Trophoblast cell (in vitro differentiated cells and primary cell): Measurements from ENCODE around the gene PRPH2.

Source experiments
- DNase-seq, 2 donors: peaks; one replicate each; pipeline ENCODE4 v3.0.0-alpha.2; 2016
- H2AFZ ChIP-seq: 2 replicates; pipeline ENCODE4 v1.6.1; 2013; ENCODE audit warnings: low read length, moderate library complexity, mild to moderate bottlenecking; ENCODE audit not compliant: insufficient read depth, poor library complexity
- H2AK5ac ChIP-seq: 2 replicates; pipeline ENCODE4 v1.6.1; 2013; ENCODE audit warnings: mild to moderate bottlenecking, low read length
- H2BK120ac ChIP-seq: 2 replicates; pipeline ENCODE4 v1.6.1; 2013; ENCODE audit warnings: low read length, mild to moderate bottlenecking, moderate library complexity; ENCODE audit not compliant: insufficient read depth, poor library complexity
- H2BK12ac ChIP-seq: 2 replicates; pipeline ENCODE4 v1.6.1; 2013; ENCODE audit warnings: mild to moderate bottlenecking, low read length, moderate library complexity
- H2BK5ac ChIP-seq: 2 replicates; pipeline ENCODE4 v1.6.1; 2013; ENCODE audit warnings: low read length, low read depth, moderate library complexity, mild to moderate bottlenecking; ENCODE audit not compliant: poor library complexity
- H3K14ac ChIP-seq: 2 replicates; pipeline ENCODE4 v1.6.1; 2013; ENCODE audit warnings: mild to moderate bottlenecking, low read length
- H3K18ac ChIP-seq: 2 replicates; pipeline ENCODE4 v1.6.1; 2013; ENCODE audit warnings: mild to moderate bottlenecking, low read length
- H3K23ac ChIP-seq: 2 replicates; pipeline ENCODE4 v1.6.1; 2013; ENCODE audit warnings: low read length
- H3K27ac ChIP-seq: 2 replicates; pipeline ENCODE4 v1.5.1; 2013; ENCODE audit warnings: low read depth, mild to moderate bottlenecking, inconsistent platforms, low read length, moderate library complexity
- H3K27me3 ChIP-seq: 2 replicates; pipeline ENCODE4 v1.6.1; 2013; ENCODE audit warnings: inconsistent platforms, mild to moderate bottlenecking, low read length, moderate library complexity; ENCODE audit not compliant: insufficient read depth
- H3K36me3 ChIP-seq, 2 experiments: 1 replicate in 1 of 2; 2 replicates in 1 of 2; pipeline ENCODE4 v1.6.1; 2013; ENCODE audit warnings: low read length in 2 of 2, mild to moderate bottlenecking in 2 of 2, moderate library complexity in 1 of 2; ENCODE audit not compliant: insufficient read depth in 2 of 2, control insufficient read depth in 1 of 2
- H3K4ac ChIP-seq: 2 replicates; pipeline ENCODE4 v1.6.1; 2013; ENCODE audit warnings: low read depth, mild to moderate bottlenecking, low read length, moderate library complexity
- H3K4me1 ChIP-seq, 2 experiments: 1 replicate in 1 of 2; 2 replicates in 1 of 2; pipeline ENCODE4 v1.6.1; 2013; ENCODE audit warnings: low read length in 2 of 2, mild to moderate bottlenecking in 2 of 2, moderate library complexity in 1 of 2; ENCODE audit not compliant: insufficient read depth in 2 of 2, control insufficient read depth in 1 of 2
- H3K4me2 ChIP-seq: 2 replicates; pipeline ENCODE4 v1.6.1; 2013; ENCODE audit warnings: inconsistent platforms, mild to moderate bottlenecking, low read length, moderate library complexity
- H3K4me3 ChIP-seq: 2 replicates; pipeline ENCODE4 v1.5.1; 2013; ENCODE audit warnings: mild to moderate bottlenecking, low read depth, low read length, inconsistent platforms
- H3K79me1 ChIP-seq: one replicate; pipeline ENCODE4 v1.6.1; 2013; ENCODE audit warnings: low read length
- H3K79me2 ChIP-seq: 2 replicates; pipeline ENCODE4 v1.6.1; 2013; ENCODE audit warnings: low read length, mild to moderate bottlenecking; ENCODE audit not compliant: control insufficient read depth, insufficient read depth, poor library complexity
- H3K9ac ChIP-seq: 2 replicates; pipeline ENCODE4 v1.6.1; 2013; ENCODE audit warnings: mild to moderate bottlenecking, low read length
- H3K9me3 ChIP-seq: 2 replicates; pipeline ENCODE4 v1.6.1; 2013; ENCODE audit warnings: low read depth, mild to moderate bottlenecking, control low read depth, inconsistent platforms, low read length; ENCODE audit not compliant: insufficient read depth
- H4K12ac ChIP-seq: 2 replicates; pipeline ENCODE4 v1.6.1; 2013; ENCODE audit warnings: low read depth, mild to moderate bottlenecking, low read length, moderate library complexity
- H4K8ac ChIP-seq: 2 replicates; pipeline ENCODE4 v1.6.1; 2013; ENCODE audit warnings: low read depth, mild to moderate bottlenecking, low read length, moderate library complexity
- H4K91ac ChIP-seq: one replicate; pipeline ENCODE4 v1.6.1; 2013; ENCODE audit warnings: low read depth, mild to moderate bottlenecking, low read length, moderate library complexity
- WGBS: extraction: QIAGEN DNeasy Blood & Tissue Kit; methylation state at CpG from one replicate; pipeline ENCODE4 v1.1.7; 2013; ENCODE audit warnings: missing lambda C conversion rate; ENCODE audit not compliant: insufficient read length, insufficient coverage; ENCODE audit errors: extremely low coverage; 5-methylcytosine and 5-hydroxymethylcytosine counted together

Gene PRPH2

DNA sequence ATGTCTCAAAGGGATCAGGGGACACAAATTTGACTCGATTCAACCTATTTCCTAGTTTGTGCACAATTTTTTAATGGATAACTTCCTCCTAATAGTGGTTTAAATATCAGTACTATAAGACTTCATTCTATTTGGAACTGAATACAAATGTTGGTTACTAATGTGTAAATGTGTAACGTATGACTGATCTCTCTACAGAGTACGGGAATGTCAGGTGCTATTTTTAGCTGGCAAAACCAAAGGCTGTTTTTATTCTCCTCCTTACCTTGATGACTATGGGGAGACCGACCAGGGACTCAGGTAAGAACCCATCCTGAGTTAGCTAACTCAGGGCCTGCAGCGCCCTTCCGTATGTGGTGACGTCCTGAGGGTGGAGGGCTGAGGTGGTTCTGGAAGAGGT lies 33.0 kb downstream of the PRPH2 start:
- no peak for DNase-seq
- no peak overlapping the region for H2BK5ac ChIP-seq
- H2BK12ac ChIP-seq: no peak overlapping the region
- no peak overlapping the region for H3K4ac ChIP-seq
- H3K27ac ChIP-seq: no peak overlapping the region
- H3K9ac ChIP-seq: no peak overlapping the region
- H2BK120ac ChIP-seq: no peak overlapping the region
- no peak overlapping the region for H3K4me3 ChIP-seq
- H3K27me3 ChIP-seq: no peaks in the 10 kb centered on the region
- no peak overlapping the region for H3K4me2 ChIP-seq
- H4K8ac ChIP-seq: no peak overlapping the region
- no peaks in the 10 kb centered on the region for H3K4me1 ChIP-seq
- H3K9me3 ChIP-seq: no peaks in the 10 kb centered on the region
- H3K23ac ChIP-seq: no peak overlapping the region
- H4K91ac ChIP-seq: no peak overlapping the region
- no peak overlapping the region for H2AFZ ChIP-seq
- no peaks in the 10 kb centered on the region for H3K79me1 ChIP-seq
- H3K36me3 ChIP-seq: peaks cover 36 to 41% of the 10 kb centered on the region in 2 experiments
- no peak overlapping the region for H2AK5ac ChIP-seq
- no peak overlapping the region for H3K18ac ChIP-seq
- WGBS: no CpG with 5 or more reads among the region's 7 CpGs
- H4K12ac ChIP-seq: no peak overlapping the region
- no peak overlapping the region for H3K14ac ChIP-seq
- no peaks in the 10 kb centered on the region for H3K79me2 ChIP-seq

DNA sequence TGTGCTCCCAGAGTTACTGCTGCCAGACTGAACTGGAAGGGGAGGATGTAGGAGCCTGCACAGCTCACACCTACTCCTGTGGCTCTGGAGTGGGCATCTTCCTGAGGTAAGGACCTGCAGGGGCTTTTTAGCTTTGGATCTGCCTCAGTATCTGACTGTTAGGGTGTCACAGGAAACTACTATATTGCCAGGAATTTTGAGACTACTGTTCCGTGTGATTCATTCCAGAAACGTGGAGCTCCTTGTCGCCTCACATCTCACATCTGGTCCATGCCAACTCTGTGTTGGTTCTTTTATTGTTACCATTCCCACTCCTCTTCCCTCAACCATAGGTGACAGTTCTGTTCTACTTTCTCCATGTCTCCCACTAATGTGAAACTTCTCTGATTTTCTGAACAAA lies 34.1 kb downstream of the PRPH2 start:
- Histone ChIP-seq H3K14ac (no peak overlapping the region), H3K36me3 (peaks cover 36 to 37% of the 10 kb centered on the region in 2 experiments), H3K4me2 (no peak overlapping the region), H4K91ac (no peak overlapping the region), H3K4ac (no peak overlapping the region), H3K79me1 (no peaks in the 10 kb centered on the region), H2BK12ac (no peak overlapping the region), H3K4me3 (no peak overlapping the region), H2AK5ac (no peak overlapping the region), H2BK120ac (no peak overlapping the region), H3K23ac (no peak overlapping the region), H2AFZ (no peak overlapping the region), H3K4me1 (no peaks in the 10 kb centered on the region), H3K18ac (no peak overlapping the region), H3K9ac (no peak overlapping the region), H4K12ac (no peak overlapping the region), H3K27ac (no peak overlapping the region), H3K27me3 (no peaks in the 10 kb centered on the region), H3K9me3 (no peaks in the 10 kb centered on the region), H4K8ac (no peak overlapping the region), H3K79me2 (no peaks in the 10 kb centered on the region), H2BK5ac (no peak overlapping the region)
- no peak for DNase-seq
- no CpG with 5 or more reads among the region's 3 CpGs for WGBS

DNA sequence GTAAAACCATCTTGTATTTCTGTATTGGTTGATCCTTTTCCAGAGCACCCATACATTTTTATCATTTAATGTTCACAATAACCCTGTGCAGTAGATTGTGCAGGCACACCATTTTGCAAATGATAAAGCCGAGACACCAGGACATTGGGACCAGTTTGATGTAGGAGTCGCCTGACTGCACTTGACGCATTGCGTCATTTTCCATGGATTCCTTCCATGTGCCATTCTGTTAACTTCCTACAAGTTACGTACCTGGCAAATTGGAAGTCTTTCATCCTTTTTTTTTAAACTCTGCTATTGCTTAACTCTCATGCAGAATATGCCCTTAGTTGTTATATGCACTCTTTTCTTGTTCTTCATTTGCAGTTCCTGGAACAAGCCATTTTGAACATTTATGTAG lies 43.0 kb downstream of the PRPH2 start:
- H3K27ac ChIP-seq: no peak overlapping the region
- no peak overlapping the region for H4K91ac ChIP-seq
- H3K4me3 ChIP-seq: no peak overlapping the region
- no peak overlapping the region for H3K9ac ChIP-seq
- H2AK5ac ChIP-seq: no peak overlapping the region
- peaks cover 24 to 35% of the 10 kb centered on the region in 2 experiments for H3K36me3 ChIP-seq
- no peak overlapping the region for H4K8ac ChIP-seq
- no peaks in the 10 kb centered on the region for H3K9me3 ChIP-seq
- H3K4ac ChIP-seq: no peak overlapping the region
- no peak overlapping the region for H3K18ac ChIP-seq
- no peak overlapping the region for H3K23ac ChIP-seq
- no peak for DNase-seq
- no peak overlapping the region for H2BK5ac ChIP-seq
- H3K79me1 ChIP-seq: no peaks in the 10 kb centered on the region
- WGBS: no CpG with 5 or more reads among the region's 5 CpGs
- H3K14ac ChIP-seq: no peak overlapping the region
- no peaks in the 10 kb centered on the region for H3K27me3 ChIP-seq
- H2BK12ac ChIP-seq: no peak overlapping the region
- H2BK120ac ChIP-seq: no peak overlapping the region
- no peak overlapping the region for H2AFZ ChIP-seq
- no peak overlapping the region for H3K4me2 ChIP-seq
- H3K4me1 ChIP-seq: no peaks in the 10 kb centered on the region
- H3K79me2 ChIP-seq: no peaks in the 10 kb centered on the region
- H4K12ac ChIP-seq: no peak overlapping the region

DNA sequence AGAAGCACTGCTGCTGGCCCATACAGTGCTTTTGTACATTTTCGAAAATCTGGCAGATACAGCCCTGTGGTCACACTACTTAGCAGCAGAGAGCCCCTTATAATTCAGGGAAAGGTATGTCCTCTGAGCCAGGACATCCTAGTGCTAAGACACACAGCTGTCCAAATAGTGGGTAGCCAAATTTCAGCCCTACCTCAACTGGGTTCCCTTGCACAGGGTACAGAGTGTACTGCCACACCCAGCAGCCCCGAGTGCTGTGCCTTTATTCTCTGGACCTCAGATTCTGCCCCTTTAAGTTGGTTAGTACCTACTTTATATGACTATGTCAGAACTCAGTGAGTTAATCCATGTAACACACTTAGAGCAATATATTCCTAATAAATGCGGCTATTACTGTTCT lies 47.6 kb downstream of the PRPH2 start:
- Histone ChIP-seq H3K9me3 (no peaks in the 10 kb centered on the region), H3K79me1 (no peaks in the 10 kb centered on the region), H3K4me3 (no peak overlapping the region), H3K9ac (no peak overlapping the region), H3K4me2 (no peak overlapping the region), H3K14ac (no peak overlapping the region), H2AK5ac (no peak overlapping the region), H3K18ac (no peak overlapping the region), H3K27ac (no peak overlapping the region), H4K12ac (no peak overlapping the region), H3K79me2 (no peaks in the 10 kb centered on the region), H3K4me1 (no peaks in the 10 kb centered on the region), H2BK5ac (no peak overlapping the region), H4K91ac (no peak overlapping the region), H3K27me3 (no peaks in the 10 kb centered on the region), H3K36me3 (peaks cover 20 to 38% of the 10 kb centered on the region in 2 experiments), H2BK12ac (no peak overlapping the region), H4K8ac (no peak overlapping the region), H3K23ac (no peak overlapping the region), H2BK120ac (no peak overlapping the region), H2AFZ (no peak overlapping the region), H3K4ac (no peak overlapping the region)
- no peak for DNase-seq
- WGBS: no CpG with 5 or more reads among the region's 3 CpGs
